HEK293T (cell line): Measurements from ENCODE around the gene SORCS3.

ENCODE experiments used
- BHLHE40 ChIP-seq: fragments of 450-650 bp; IDR thresholded peaks from 2 replicates; pipeline ENCODE4 v1.6.1; 2016; ENCODE audit warnings: mild to moderate bottlenecking, moderate library complexity, borderline replicate concordance
- ELF4 ChIP-seq: fragments of 450-650 bp; IDR thresholded peaks from 2 replicates; pipeline ENCODE4 v1.6.1; 2017; ENCODE audit warnings: antibody characterized with exemption
- FOXM1 ChIP-seq: fragments of 450-650 bp; IDR thresholded peaks from 2 replicates; pipeline ENCODE4 v1.6.1; 2017; ENCODE audit warnings: mild to moderate bottlenecking, borderline replicate concordance
- HDGF ChIP-seq: fragments of 450-650 bp; IDR thresholded peaks from 2 replicates; pipeline ENCODE4 v1.6.1; 2017; ENCODE audit warnings: antibody characterized with exemption, borderline replicate concordance
- LEF1 ChIP-seq: fragments of 450-650 bp; IDR thresholded peaks from 2 replicates; pipeline ENCODE4 v1.6.1; 2017; ENCODE audit warnings: mild to moderate bottlenecking, borderline replicate concordance
- NFRKB ChIP-seq: fragments of 450-650 bp; IDR thresholded peaks from 2 replicates; pipeline ENCODE4 v1.6.1; 2016; ENCODE audit warnings: mild to moderate bottlenecking, moderate library complexity
- TF ChIP-seq, protein P1 (sequence below): fragments of 450-650 bp; IDR thresholded peaks from 2 replicates; pipeline ENCODE4 v1.6.1; 2016

DNA sequence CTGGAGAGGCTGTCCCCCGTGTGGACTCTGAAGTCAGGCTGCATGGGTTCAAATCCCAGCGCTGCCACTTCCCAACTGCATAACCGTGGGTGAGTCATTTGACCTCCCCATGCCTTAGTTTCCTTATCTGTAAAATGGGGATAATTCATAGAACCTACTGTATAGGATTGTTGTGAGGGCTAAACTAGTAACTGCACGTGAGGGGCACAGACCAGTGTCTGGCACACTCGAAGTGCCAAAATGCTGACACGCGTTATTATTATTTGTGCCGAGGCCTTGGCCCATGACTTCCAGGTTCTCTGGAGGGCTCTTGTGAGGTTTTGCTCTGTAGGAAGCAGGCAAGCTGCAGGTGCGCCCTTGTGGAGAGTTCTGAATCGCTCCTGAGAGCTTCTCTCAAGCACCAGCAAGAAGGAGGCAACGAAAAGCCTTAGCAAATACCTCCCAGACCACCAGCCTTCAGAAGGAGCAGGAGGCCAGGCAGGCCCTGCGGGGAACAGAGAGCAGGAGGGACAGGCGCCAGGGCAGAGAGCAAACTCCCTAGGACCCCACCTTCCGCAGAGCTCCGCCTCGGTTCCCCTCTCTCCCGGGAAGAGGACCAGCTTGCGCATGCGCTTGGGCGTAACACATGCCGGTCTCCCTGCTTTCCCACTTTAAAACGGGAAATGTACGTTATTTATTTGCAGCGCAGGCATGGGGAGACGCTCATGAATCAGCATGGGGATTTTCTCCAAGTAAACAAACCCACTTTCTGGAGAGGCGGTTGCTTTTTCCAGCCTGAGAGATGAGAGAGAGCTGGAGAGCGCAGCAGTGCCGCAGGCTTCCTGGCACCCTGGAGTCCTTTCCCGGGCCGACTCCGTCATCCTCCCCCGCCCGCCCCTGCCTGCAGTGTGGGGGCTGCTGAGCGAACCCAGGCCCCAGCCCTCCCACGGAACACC is 39.6 kb downstream of the SORCS3 start:
- no peak for TF ChIP-seq FOXM1
- TF ChIP-seq ELF4, result no peak
- no peak for TF ChIP-seq NFRKB
- TF ChIP-seq, protein P1, sequence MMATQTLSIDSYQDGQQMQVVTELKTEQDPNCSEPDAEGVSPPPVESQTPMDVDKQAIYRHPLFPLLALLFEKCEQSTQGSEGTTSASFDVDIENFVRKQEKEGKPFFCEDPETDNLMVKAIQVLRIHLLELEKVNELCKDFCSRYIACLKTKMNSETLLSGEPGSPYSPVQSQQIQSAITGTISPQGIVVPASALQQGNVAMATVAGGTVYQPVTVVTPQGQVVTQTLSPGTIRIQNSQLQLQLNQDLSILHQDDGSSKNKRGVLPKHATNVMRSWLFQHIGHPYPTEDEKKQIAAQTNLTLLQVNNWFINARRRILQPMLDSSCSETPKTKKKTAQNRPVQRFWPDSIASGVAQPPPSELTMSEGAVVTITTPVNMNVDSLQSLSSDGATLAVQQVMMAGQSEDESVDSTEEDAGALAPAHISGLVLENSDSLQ, result no peak
- TF ChIP-seq HDGF, result no peak
- no peak for TF ChIP-seq LEF1
- TF ChIP-seq BHLHE40, result no peak
